Measurements from ENCODE around the gene DNAJB9.
"Not testable (repeated sequence)": the region's sequence is repeated elsewhere in the genome, so short reads cannot be mapped to it uniquely, and the experiment has no call there.

DNA sequence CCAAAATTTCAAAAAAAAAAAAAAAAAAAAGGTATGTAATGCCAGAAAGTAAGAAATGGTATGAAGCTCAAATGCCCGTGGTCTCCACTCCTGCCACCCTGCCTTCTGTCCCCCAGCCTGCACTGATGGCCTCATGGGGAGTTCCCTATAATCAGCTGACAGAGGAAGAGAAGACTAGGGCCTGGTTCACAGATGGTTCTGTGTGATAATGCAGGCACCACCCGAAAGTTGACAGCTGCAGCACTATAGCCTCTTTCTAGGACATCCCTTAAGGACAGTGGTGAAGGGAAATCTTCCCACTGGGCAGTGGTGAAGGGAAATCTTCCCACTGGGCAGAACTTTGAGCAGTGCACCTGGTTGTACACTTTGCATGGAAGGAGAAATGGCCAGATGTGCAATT is 31.4 kb upstream of the DNAJB9 start:
- TF ChIP-seq POLR2A (IDR thresholded peaks at IDR 0.05; ENCODE audit: low read length): peak; percentile 49
- TF ChIP-seq GATA1 (IDR thresholded peaks at IDR 0.05; ENCODE audit: low read depth, low read length): not testable (repeated sequence)

Data from erythroblast (primary cell).